HG03108 (cell line): ENCODE data around the gene DNHD1.
"Not testable (repeated sequence)": the region's sequence is repeated elsewhere in the genome, so short reads cannot be mapped to it uniquely, and the experiment has no call there.

Experiments used
- ATAC-seq: cut with Tn5 transposase; IDR thresholded peaks from one replicate; pipeline ENCODE4 v1.9.1; 2021; ENCODE audit warnings: moderate library complexity; ENCODE audit not compliant: unreplicated experiment

The DNHD1 gene

GRCh38 chr11:6481012-6481923, 15.8 kb upstream of the DNHD1 start, which contains the start of the genes ARFIP2 and TIMM10B:
Gene ARFIP2 (minus strand): TSS chr11:6481331. CDS start chr11:6480421, 910 bp downstream.
Gene TIMM10B (plus strand): TSS chr11:6481501. CDS start chr11:6481517, 16 bp downstream.
- ATAC-seq: peak; percentile 98

- no peak for ATAC-seq
These were observed 15.2 kb upstream of the DNHD1 start for GRCh38 chr11:6481924-6482275.

DNA sequence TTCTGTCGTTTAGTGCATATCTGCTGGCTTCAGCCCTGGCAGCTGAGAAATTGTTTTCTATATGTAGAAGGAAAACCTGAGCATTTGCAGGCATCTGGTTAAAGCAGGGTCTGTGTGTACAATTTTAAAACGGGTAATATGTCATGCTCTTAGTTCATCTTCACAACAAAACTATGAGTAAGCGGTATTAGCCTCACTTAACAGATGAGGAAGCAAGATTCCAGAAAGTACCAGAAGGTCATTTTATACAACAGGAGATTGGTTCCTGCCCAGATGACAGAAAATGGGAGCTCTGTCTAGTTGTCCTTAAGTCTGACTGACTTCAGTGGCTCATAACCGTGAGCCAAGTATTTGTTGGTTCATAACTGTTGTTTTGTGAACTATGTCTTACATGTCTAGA, 14.6 kb upstream of the DNHD1 start:
- ATAC-seq: no peak

DNA sequence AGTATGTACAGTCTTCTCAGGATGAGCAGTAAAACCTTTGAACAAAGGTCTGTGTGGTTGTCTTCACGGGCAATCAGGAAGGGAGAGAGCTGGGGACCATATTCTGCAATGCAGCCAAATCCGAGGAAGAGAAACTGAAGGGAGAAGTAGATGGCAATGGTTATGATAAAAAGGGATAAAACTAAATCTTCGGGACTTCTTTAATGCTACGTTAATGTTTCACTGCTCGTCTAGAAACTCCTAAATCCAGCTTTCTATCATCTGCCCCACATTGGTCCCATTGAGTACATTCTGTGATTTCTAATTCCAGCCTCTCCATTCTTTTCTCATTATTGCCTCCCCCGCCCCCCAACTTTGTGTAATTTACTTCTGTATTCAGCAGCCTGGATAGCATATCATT, 14.1 kb upstream of the DNHD1 start:
- ATAC-seq: no peak

GRCh38 chr11:6485661-6486060, 11.4 kb upstream of the DNHD1 start:
- no peak for ATAC-seq

GRCh38 chr11:6486256-6486655, 10.8 kb upstream of the DNHD1 start:
- no peak for ATAC-seq

GRCh38 chr11:6486938-6487337, 10.1 kb upstream of the DNHD1 start:
- ATAC-seq: no peak

- ATAC-seq: no peak
These were observed 8.7 kb upstream of the DNHD1 start for GRCh38 chr11:6488342-6488741.

- no peak for ATAC-seq
These were observed 8.3 kb upstream of the DNHD1 start for GRCh38 chr11:6488821-6489220.

- ATAC-seq: no peak
These were observed 7.8 kb upstream of the DNHD1 start for GRCh38 chr11:6489306-6489705.

GRCh38 chr11:6498121-6498520, 1.0 kb downstream of the DNHD1 start:
- no peak for ATAC-seq

GRCh38 chr11:6498544-6498943, 1.5 kb downstream of the DNHD1 start:
- no peak for ATAC-seq

GRCh38 chr11:6502382-6502781, 5.3 kb downstream of the DNHD1 start:
- no peak for ATAC-seq

DNA sequence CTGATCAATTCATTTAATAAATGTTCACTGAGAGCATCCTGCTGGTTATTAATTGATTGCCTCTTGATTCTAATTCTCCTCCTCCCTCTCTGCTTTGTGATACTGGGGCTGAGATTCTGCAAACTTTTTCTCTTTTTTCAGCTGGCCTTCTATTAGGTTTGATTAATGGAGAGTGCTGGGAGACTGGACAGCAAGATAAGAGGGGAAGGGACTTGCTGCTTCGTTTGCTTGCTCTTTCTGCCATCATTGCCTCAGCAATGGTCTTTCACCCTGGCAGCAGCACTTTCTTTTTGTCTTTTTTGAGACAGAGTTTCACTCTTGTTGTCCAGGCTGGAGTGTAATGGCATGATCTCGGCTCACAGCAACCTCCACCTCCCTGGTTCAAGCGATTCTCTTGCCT, 7.1 kb downstream of the DNHD1 start:
- ATAC-seq: no peak

GRCh38 chr11:6505577-6506240, 8.6 kb downstream of the DNHD1 start:
- ATAC-seq: no peak

- ATAC-seq: no peak
These were observed 19.8 kb downstream of the DNHD1 start for GRCh38 chr11:6516865-6517264.

GRCh38 chr11:6520265-6520664, 23.2 kb downstream of the DNHD1 start:
- no peak for ATAC-seq

DNA sequence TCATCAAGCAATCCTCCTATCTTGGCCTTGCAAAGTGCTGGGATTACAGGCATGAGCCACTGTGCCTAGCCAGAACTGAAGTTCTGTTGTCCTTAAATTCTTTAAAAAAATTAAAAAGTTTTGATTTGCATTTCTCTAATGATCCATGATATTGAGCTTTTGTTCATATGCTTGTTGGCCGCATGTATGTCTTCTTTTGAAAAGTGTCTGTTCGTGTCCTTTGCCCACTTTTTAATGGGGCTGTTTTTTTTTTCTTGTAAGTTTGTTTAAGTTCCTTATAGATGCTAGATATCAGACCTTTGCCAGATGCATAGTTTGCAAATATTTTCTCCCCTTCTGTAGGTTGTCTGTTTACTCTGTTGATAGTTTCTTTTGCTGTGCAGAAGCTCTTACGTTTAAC, 24.9 kb downstream of the DNHD1 start:
- not testable (repeated sequence) for ATAC-seq

DNA sequence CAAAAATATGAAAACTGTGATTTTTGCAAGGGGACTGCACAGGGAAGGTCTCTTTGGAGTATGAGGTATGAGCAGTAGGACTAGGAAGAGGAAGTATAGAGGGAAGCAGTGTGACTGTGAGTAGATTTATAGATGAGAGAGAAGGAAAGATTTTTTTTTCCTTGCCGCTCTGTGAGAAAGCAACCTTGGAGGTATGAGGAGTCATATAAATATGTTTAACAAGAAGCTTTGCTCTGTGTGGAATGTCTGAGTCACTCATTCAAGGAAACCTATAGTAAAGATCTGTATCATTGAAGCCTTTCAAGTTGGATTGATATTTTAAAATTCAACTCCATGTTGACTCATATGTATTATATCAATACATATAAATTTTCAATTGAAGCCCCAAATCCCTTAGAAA, 26.2 kb downstream of the DNHD1 start:
- no peak for ATAC-seq

GRCh38 chr11:6526411-6527135, 29.5 kb downstream of the DNHD1 start:
- ATAC-seq: no peak

DNA sequence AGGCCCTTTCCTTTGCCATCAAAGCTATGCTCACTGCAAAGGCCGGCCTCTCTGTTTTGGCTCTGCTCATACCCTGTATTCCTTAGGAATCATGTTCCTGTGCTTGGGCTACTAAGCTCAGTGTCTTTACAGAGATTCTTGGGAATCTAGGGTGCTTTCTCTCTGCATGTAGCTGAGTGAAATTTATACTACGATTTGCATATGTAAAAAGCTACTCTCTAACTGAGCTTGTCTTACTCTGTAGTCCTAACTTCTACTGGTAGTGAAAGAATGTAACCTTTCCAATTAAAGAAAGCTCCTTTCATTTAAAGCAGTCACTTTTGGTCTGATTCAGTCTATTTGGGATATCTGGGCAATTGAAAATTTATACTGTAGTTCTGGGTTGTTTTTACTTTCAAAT, 32.2 kb downstream of the DNHD1 start:
- ATAC-seq: no peak

DNA sequence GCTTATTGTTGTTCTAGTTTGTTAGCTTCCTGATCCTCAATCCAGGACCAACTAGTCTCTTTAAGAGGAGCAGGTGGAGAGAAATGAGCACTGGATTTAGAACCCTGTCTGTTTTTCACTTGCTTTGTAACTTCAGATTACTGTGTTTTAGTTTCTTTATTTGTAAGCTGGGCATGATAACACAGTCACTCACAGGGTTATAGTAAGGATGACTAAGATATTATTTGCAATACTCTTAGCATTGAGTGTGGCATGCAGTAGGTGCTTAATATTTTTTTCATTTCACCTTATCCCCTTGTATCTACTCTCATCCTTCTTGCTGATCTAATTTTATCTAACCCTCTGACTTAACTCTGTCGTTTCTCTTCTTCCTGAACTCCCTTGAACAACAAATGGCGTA, 33.8 kb downstream of the DNHD1 start:
- ATAC-seq: no peak
